ENCODE data around the gene DOK3. TPM values are rescaled to one million over a fixed set of nuclear protein-coding genes. Genes with fewer than 3 reads are reported as not detected.

The DOK3 gene
- total and polyA plus RNA-seq, 4 donors = 3.4 to 15.8 (median 8.9) TPM

DNA sequence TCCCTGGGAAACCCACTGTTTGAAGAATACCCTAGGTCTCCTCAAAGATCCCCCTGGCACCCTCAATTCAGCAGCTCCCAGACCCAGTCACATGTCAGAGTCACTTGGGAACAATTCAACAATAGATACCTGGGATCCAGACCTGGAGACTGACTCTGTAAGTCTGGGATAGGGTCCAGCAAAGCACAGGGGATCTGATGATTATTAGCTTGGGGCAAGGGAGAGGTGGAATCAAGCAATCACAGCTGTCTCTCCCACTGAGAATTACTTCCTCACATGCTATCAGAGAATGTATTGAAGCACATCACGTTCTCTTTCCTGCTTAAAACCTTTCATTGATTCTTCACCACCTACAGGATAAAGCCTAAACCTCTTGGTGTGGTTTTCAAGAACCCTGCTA, 38.9 kb upstream of the DOK3 start:
- 71% methylated on average over 1 of the region's 1 CpG for WGBS (ENCODE audit: insufficient coverage)
- no peak for DNase-seq (ENCODE audit: low read depth in 4 of 6, low spot score in 6 of 6)
- no peak overlapping the region for H3K27ac ChIP-seq (ENCODE audit: low read depth, low read length)
- H3K4me3 ChIP-seq (ENCODE audit: low read depth, low read length) = no peak overlapping the region
- H3K9me3 ChIP-seq (ENCODE audit: control insufficient read depth, insufficient read depth, low read length) = no peaks in the 10 kb centered on the region
- no peaks in the 10 kb centered on the region for H3K27me3 ChIP-seq (ENCODE audit: control insufficient read depth, insufficient read depth, low read length)
- peaks cover 23% of the 10 kb centered on the region for H3K4me1 ChIP-seq (ENCODE audit: control insufficient read depth, insufficient read depth, low read length)
- H3K36me3 ChIP-seq (ENCODE audit: control insufficient read depth, insufficient read depth, low read length) = peaks cover 7% of the 10 kb centered on the region

DNA sequence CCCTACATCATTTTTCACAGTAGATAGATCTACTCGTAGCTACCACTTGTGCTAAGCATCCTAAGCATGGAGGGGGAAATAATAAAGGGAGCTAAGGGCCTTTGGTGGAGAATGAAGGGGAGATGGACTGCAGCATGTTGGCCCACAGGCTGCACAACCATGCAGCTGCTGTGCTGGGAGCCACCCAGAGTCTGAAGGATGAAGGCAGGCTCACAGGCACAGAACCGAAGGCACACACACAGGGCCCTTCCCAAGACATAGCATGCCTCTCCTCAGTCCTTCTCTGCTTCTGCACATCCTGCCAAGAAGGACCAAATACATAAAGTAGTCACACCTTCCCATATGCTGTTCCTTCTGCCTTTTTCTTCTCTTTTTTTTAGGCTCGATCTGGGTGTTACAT, 38.1 kb upstream of the DOK3 start:
- Histone ChIP-seq H3K36me3 (ENCODE audit: control insufficient read depth, insufficient read depth, low read length) (peaks cover 6% of the 10 kb centered on the region), H3K4me1 (ENCODE audit: control insufficient read depth, insufficient read depth, low read length) (peaks cover 20% of the 10 kb centered on the region), H3K9me3 (ENCODE audit: control insufficient read depth, insufficient read depth, low read length) (no peaks in the 10 kb centered on the region), H3K4me3 (ENCODE audit: low read depth, low read length) (no peak overlapping the region), H3K27me3 (ENCODE audit: control insufficient read depth, insufficient read depth, low read length) (no peaks in the 10 kb centered on the region), H3K27ac (ENCODE audit: low read depth, low read length) (no peak overlapping the region)
- DNase-seq (ENCODE audit: low read depth in 4 of 6, low spot score in 6 of 6) = no peak
- 81% methylated on average over 2 of the region's 3 CpGs for WGBS (ENCODE audit: insufficient coverage)

GRCh38 chr5:177546258-177546741, 36.7 kb upstream of the DOK3 start:
- peaks cover 5% of the 10 kb centered on the region for H3K36me3 ChIP-seq (ENCODE audit: control insufficient read depth, insufficient read depth, low read length)
- no peaks in the 10 kb centered on the region for H3K9me3 ChIP-seq (ENCODE audit: control insufficient read depth, insufficient read depth, low read length)
- WGBS (ENCODE audit: insufficient coverage) = no CpG with 5 or more reads among the region's 1 CpG
- H3K4me3 ChIP-seq (ENCODE audit: low read depth, low read length) = no peak overlapping the region
- no peak overlapping the region for H3K27ac ChIP-seq (ENCODE audit: low read depth, low read length)
- H3K27me3 ChIP-seq (ENCODE audit: control insufficient read depth, insufficient read depth, low read length) = no peaks in the 10 kb centered on the region
- H3K4me1 ChIP-seq (ENCODE audit: control insufficient read depth, insufficient read depth, low read length) = peaks cover 17% of the 10 kb centered on the region
- peak in 2 of 6 donors; percentile 31 to 50 for DNase-seq (ENCODE audit: low read depth in 4 of 6, low spot score in 6 of 6)

DNA sequence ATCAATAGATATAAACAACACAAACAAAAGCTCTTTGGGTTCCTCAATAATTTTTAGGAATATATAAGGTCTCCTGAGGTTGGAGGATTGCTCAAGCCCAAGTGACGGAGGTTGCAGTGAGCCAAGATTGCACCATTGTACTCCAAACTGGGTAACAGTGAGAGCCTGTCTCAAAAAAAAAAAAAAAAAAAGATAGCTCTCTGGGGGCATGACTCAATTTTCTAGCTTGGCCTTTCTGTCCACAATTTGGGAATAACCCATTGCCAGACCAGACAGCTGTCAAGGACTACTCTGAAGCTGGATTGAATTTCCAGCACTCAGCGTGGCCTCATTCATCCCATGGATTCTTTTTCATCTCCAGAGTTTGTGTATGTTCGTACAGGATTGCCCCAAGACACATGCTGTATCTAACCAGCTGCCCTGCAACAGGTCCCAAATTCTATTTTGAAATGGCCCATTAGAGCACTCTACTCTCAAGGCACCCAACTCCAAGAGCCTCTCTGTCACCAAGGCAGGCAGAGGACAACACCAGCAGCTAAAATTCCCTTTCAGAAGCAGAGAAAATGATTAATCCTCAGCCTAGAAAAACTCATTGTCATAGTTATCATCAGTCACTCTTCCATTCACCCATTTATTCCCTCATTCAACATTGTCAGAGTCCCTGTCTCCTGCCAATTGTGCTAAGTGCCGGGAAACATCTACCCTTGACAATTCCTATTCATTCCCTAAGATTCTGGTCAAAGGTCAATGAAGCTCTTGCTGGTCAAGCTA, 36.0 kb upstream of the DOK3 start:
- peaks cover 17% of the 10 kb centered on the region for H3K4me1 ChIP-seq (ENCODE audit: control insufficient read depth, insufficient read depth, low read length)
- WGBS (ENCODE audit: insufficient coverage) = 69% methylated on average over 4 of the region's 4 CpGs
- H3K4me3 ChIP-seq (ENCODE audit: low read depth, low read length) = no peak overlapping the region
- no peaks in the 10 kb centered on the region for H3K9me3 ChIP-seq (ENCODE audit: control insufficient read depth, insufficient read depth, low read length)
- no peaks in the 10 kb centered on the region for H3K27me3 ChIP-seq (ENCODE audit: control insufficient read depth, insufficient read depth, low read length)
- no peaks in the 10 kb centered on the region for H3K36me3 ChIP-seq (ENCODE audit: control insufficient read depth, insufficient read depth, low read length)
- DNase-seq (ENCODE audit: low read depth in 4 of 6, low spot score in 6 of 6) = no peak
- H3K27ac ChIP-seq (ENCODE audit: low read depth, low read length) = no peak overlapping the region

DNA sequence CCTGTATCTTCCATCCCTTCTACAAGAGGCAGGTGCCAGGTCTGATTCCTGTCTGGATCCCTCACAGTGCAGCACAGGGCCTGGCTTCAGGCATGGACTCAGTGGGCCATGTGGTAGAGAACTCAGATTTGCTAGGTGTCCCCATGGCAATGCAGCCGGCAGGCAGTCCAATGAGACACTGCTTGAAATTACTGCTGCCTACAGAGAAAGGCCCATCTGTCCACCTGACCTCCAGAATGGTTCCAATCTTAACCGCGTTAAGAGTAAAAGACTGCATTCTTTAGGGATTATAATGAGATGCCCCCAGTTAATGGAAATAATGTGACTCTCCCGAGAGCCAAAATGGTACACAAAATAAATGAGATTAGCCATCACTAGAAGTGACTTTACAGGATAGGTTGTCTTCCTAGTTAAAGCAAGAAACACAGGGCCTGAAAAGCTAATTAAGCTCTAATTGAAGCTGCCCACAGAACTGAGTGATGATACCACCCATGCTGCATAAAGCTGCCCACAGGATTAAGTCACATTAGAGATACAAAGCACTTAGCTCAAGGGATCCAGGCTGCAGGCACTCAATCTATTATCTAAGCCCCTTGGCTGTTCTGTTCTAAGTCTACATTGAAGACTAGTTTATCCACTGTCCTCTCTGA, 33.3 kb upstream of the DOK3 start:
- WGBS (ENCODE audit: insufficient coverage) = 0% methylated on average over 1 of the region's 4 CpGs
- H3K27me3 ChIP-seq (ENCODE audit: control insufficient read depth, insufficient read depth, low read length) = no peaks in the 10 kb centered on the region
- H3K4me1 ChIP-seq (ENCODE audit: control insufficient read depth, insufficient read depth, low read length) = peaks cover 23% of the 10 kb centered on the region
- no peak overlapping the region for H3K27ac ChIP-seq (ENCODE audit: low read depth, low read length)
- peak in 1 of 6 donors; percentile 68 for DNase-seq (ENCODE audit: low read depth in 4 of 6, low spot score in 6 of 6)
- H3K36me3 ChIP-seq (ENCODE audit: control insufficient read depth, insufficient read depth, low read length) = peaks cover 12% of the 10 kb centered on the region
- no peak overlapping the region for H3K4me3 ChIP-seq (ENCODE audit: low read depth, low read length)
- no peaks in the 10 kb centered on the region for H3K9me3 ChIP-seq (ENCODE audit: control insufficient read depth, insufficient read depth, low read length)

GRCh38 chr5:177540438-177540837, 30.8 kb upstream of the DOK3 start:
- Histone ChIP-seq H3K27me3 (ENCODE audit: control insufficient read depth, insufficient read depth, low read length) (no peaks in the 10 kb centered on the region), H3K4me3 (ENCODE audit: low read depth, low read length) (no peak overlapping the region), H3K27ac (ENCODE audit: low read depth, low read length) (no peak overlapping the region), H3K36me3 (ENCODE audit: control insufficient read depth, insufficient read depth, low read length) (peaks cover 29% of the 10 kb centered on the region), H3K9me3 (ENCODE audit: control insufficient read depth, insufficient read depth, low read length) (no peaks in the 10 kb centered on the region), H3K4me1 (ENCODE audit: control insufficient read depth, insufficient read depth, low read length) (peaks cover 17% of the 10 kb centered on the region)
- 94% methylated on average over 2 of the region's 3 CpGs for WGBS (ENCODE audit: insufficient coverage)
- DNase-seq (ENCODE audit: low read depth in 4 of 6, low spot score in 6 of 6) = no peak

GRCh38 chr5:177539411-177539810, 29.8 kb upstream of the DOK3 start:
- Histone ChIP-seq H3K36me3 (ENCODE audit: control insufficient read depth, insufficient read depth, low read length) (peaks cover 32% of the 10 kb centered on the region), H3K27ac (ENCODE audit: low read depth, low read length) (no peak overlapping the region), H3K27me3 (ENCODE audit: control insufficient read depth, insufficient read depth, low read length) (no peaks in the 10 kb centered on the region), H3K4me3 (ENCODE audit: low read depth, low read length) (no peak overlapping the region), H3K9me3 (ENCODE audit: control insufficient read depth, insufficient read depth, low read length) (no peaks in the 10 kb centered on the region), H3K4me1 (ENCODE audit: control insufficient read depth, insufficient read depth, low read length) (peaks cover 14% of the 10 kb centered on the region)
- DNase-seq (ENCODE audit: low read depth in 4 of 6, low spot score in 6 of 6) = no peak
- WGBS (ENCODE audit: insufficient coverage) = 92% methylated on average over 2 of the region's 2 CpGs

GRCh38 chr5:177538876-177539275, 29.2 kb upstream of the DOK3 start:
- DNase-seq (ENCODE audit: low read depth in 4 of 6, low spot score in 6 of 6) = no peak
- Histone ChIP-seq H3K27me3 (ENCODE audit: control insufficient read depth, insufficient read depth, low read length) (no peaks in the 10 kb centered on the region), H3K4me3 (ENCODE audit: low read depth, low read length) (no peak overlapping the region), H3K4me1 (ENCODE audit: control insufficient read depth, insufficient read depth, low read length) (peaks cover 11% of the 10 kb centered on the region), H3K9me3 (ENCODE audit: control insufficient read depth, insufficient read depth, low read length) (no peaks in the 10 kb centered on the region), H3K27ac (ENCODE audit: low read depth, low read length) (no peak overlapping the region), H3K36me3 (ENCODE audit: control insufficient read depth, insufficient read depth, low read length) (peaks cover 38% of the 10 kb centered on the region)
- 94% methylated on average over 8 of the region's 10 CpGs for WGBS (ENCODE audit: insufficient coverage)

DNA sequence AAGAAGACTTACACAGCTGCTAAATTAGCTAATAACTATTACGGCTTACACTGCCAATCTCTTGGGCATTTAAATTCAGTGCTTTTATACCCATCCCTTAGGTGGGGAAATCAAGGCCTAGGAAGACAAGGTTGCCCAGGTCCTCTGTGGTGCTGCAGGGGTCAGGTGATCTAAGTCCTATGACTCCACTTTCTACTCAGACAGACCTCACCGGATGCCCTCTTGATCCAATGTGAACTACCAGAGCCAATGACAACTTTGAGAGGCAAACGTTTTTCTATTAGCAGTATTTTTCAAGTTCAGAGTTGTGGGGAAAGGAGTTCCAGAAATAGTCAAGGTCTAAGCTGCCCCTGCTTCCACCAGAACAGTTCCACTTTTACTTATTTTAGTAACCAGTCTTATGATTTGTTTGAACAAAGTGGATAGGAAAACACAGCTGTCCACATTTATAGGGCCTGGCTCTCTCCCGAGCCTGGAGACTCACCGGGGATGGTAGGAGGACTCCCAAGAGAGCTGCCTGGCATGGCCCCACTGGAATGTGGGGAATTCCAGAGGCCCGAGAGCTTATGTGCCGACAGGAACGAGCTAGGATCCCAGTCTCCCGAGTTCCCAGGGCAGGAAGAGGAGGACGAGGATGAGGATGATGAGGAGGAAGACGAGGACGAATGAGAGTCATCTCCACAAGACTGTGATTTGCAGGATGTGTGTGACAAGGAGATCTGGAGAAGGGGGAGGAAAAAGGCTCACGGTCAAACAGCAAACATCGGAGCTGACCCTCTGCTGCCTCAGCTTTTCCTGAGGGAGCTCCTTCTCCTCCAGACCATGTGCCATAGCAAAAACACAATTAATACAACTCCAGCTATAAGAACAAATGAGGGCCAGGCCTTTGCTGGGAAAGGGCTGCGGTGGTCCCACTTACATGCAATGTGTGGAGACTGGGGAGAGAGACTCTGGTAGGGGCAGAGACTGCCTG, 28.0 kb upstream of the DOK3 start:
- Histone ChIP-seq H3K27ac (ENCODE audit: low read depth, low read length) (no peak overlapping the region), H3K9me3 (ENCODE audit: control insufficient read depth, insufficient read depth, low read length) (no peaks in the 10 kb centered on the region), H3K4me3 (ENCODE audit: low read depth, low read length) (no peak overlapping the region), H3K4me1 (ENCODE audit: control insufficient read depth, insufficient read depth, low read length) (peaks cover 7% of the 10 kb centered on the region), H3K27me3 (ENCODE audit: control insufficient read depth, insufficient read depth, low read length) (no peaks in the 10 kb centered on the region), H3K36me3 (ENCODE audit: control insufficient read depth, insufficient read depth, low read length) (peaks cover 49% of the 10 kb centered on the region)
- DNase-seq (ENCODE audit: low read depth in 4 of 6, low spot score in 6 of 6) = peak in 1 of 6 donors; percentile 27
- WGBS (ENCODE audit: insufficient coverage) = 72% methylated on average over 8 of the region's 15 CpGs

Data from spinal cord (tissue), 10 donors.